ENCODE measurements around the gene KLF1. TPM values are rescaled to one million over a fixed set of nuclear protein-coding genes. Genes with fewer than 3 reads are reported as not detected.

KLF1 gene
- total RNA-seq, 1 experiment from 2014 or later, result not detected

- DNase-seq (ENCODE audit: low spot score), result peak; percentile 27
Observed at GRCh38 chr19:12838182-12838885, 48.7 kb downstream of the KLF1 start, which contains the start of gene MAST1. Gene MAST1, plus strand, starts transcription at chr19:12838515. Its CDS starts 58 bp downstream, at chr19:12838573.

- DNase-seq (ENCODE audit: low spot score), result peak; percentile 5
Observed at GRCh38 chr19:12837225-12837624, 49.8 kb downstream of the KLF1 start.

GRCh38 chr19:12836529-12836863, 50.5 kb downstream of the KLF1 start:
- DNase-seq (ENCODE audit: low spot score), result no peak

- DNase-seq (ENCODE audit: low spot score), result peak; percentile 5
Observed at GRCh38 chr19:12834976-12835757, 51.8 kb downstream of the KLF1 start.

GRCh38 chr19:12834566-12834943, 52.4 kb downstream of the KLF1 start, which contains the start of gene RTBDN:
Gene RTBDN, minus strand, starts transcription at chr19:12834579. Its CDS starts 4,600 bp downstream, at chr19:12829979.
- peak; percentile 9 for DNase-seq (ENCODE audit: low spot score)

Other genes starting within 250 kb of the KLF1 start
- gene MAN2B1, start 220.5 kb downstream of the KLF1 start, total RNA-seq (2014; rRNA removed; shearing (Covaris generic)), result 34.2 and 53.4 TPM in 2 replicates
- gene WDR83, start 220.4 kb downstream of the KLF1 start, total RNA-seq (2014; rRNA removed; shearing (Covaris generic)), result 12.8 and 13.7 TPM in 2 replicates
- 65.1 and 100 TPM in 2 replicates for gene DHPS, start 205.3 kb downstream of the KLF1 start, total RNA-seq (2014; rRNA removed; shearing (Covaris generic))
- not detected in 2 replicates for gene GNG14, start 199.2 kb downstream of the KLF1 start, total RNA-seq (2014; rRNA removed; shearing (Covaris generic))
- 6.4 and 12.7 TPM in 2 replicates for gene FBXW9, start 190.6 kb downstream of the KLF1 start, total RNA-seq (2014; rRNA removed; shearing (Covaris generic))
- gene TNPO2, start 163.3 kb downstream of the KLF1 start, total RNA-seq (2014; rRNA removed; shearing (Covaris generic)), result 30.1 and 33.0 TPM in 2 replicates
- gene TRIR, start 152.5 kb downstream of the KLF1 start, total RNA-seq (2014; rRNA removed; shearing (Covaris generic)), result 238 and 271 TPM in 2 replicates
- gene GET3, start 149.7 kb downstream of the KLF1 start, total RNA-seq (2014; rRNA removed; shearing (Covaris generic)), result 85.4 and 94.4 TPM in 2 replicates
- gene BEST2, start 135.4 kb downstream of the KLF1 start, total RNA-seq (2014; rRNA removed; shearing (Covaris generic)), result 0.06 TPM in 1 of 2 replicates, not detected in the other
- 8.6 and 13.0 TPM in 2 replicates for gene HOOK2, start 111.6 kb downstream of the KLF1 start, total RNA-seq (2014; rRNA removed; shearing (Covaris generic))
- 55.7 and 71.3 TPM in 2 replicates for gene JUNB, start 95.7 kb downstream of the KLF1 start, total RNA-seq (2014; rRNA removed; shearing (Covaris generic))
- 6.1 and 6.7 TPM in 2 replicates for gene PRDX2, start 85.4 kb downstream of the KLF1 start, total RNA-seq (2014; rRNA removed; shearing (Covaris generic))
- gene THSD8, start 85.1 kb downstream of the KLF1 start, total RNA-seq (2014; rRNA removed; shearing (Covaris generic)), result not detected in 2 replicates
- 74.2 and 92.1 TPM in 2 replicates for gene RNASEH2A, start 80.6 kb downstream of the KLF1 start, total RNA-seq (2014; rRNA removed; shearing (Covaris generic))
- gene RTBDN, start 52.6 kb downstream of the KLF1 start, total RNA-seq (2014; rRNA removed; shearing (Covaris generic)), result not detected in 2 replicates
- 5.7 TPM in 1 of 2 replicates, not detected in the other for gene MAST1, start 48.7 kb downstream of the KLF1 start, total RNA-seq (2014; rRNA removed; shearing (Covaris generic))
- 64.4 and 68.8 TPM in 2 replicates for gene DNASE2, start 5.8 kb downstream of the KLF1 start, total RNA-seq (2014; rRNA removed; shearing (Covaris generic))
- gene GCDH, start 4.0 kb upstream of the KLF1 start, total RNA-seq (2014; rRNA removed; shearing (Covaris generic)), result 31.0 and 38.3 TPM in 2 replicates
- gene SYCE2, start 32.1 kb upstream of the KLF1 start, total RNA-seq (2014; rRNA removed; shearing (Covaris generic)), result 1.6 and 2.5 TPM in 2 replicates
- 59.4 and 90.9 TPM in 2 replicates for gene FARSA, start 46.5 kb upstream of the KLF1 start, total RNA-seq (2014; rRNA removed; shearing (Covaris generic))
- gene CALR, start 51.4 kb upstream of the KLF1 start, total RNA-seq (2014; rRNA removed; shearing (Covaris generic)), result 1,463 and 1,526 TPM in 2 replicates
- gene RAD23A, start 58.7 kb upstream of the KLF1 start, total RNA-seq (2014; rRNA removed; shearing (Covaris generic)), result 209 and 217 TPM in 2 replicates
- gene GADD45GIP1, start 70.0 kb upstream of the KLF1 start, total RNA-seq (2014; rRNA removed; shearing (Covaris generic)), result 46.3 and 47.4 TPM in 2 replicates
- 0.06 TPM in 1 of 2 replicates, not detected in the other for gene DAND5, start 82.4 kb upstream of the KLF1 start, total RNA-seq (2014; rRNA removed; shearing (Covaris generic))
- 9.6 and 13.8 TPM in 2 replicates for gene NFIX, start 108.3 kb upstream of the KLF1 start, total RNA-seq (2014; rRNA removed; shearing (Covaris generic))
- not detected in 2 replicates for gene LYL1, start 215.7 kb upstream of the KLF1 start, total RNA-seq (2014; rRNA removed; shearing (Covaris generic))
- 22.5 and 35.1 TPM in 2 replicates for gene TRMT1, start 229.5 kb upstream of the KLF1 start, total RNA-seq (2014; rRNA removed; shearing (Covaris generic))
- 46.2 and 55.0 TPM in 2 replicates for gene NACC1, start 231.1 kb upstream of the KLF1 start, total RNA-seq (2014; rRNA removed; shearing (Covaris generic))